Hepatocyte (in vitro differentiated cells): Measurements from ENCODE around the gene PRELID3B.

ENCODE experiments used
- EZH2phosphoT487 ChIP-seq: fragments of 200-600 bp; sonication (generic); IDR thresholded peaks from one replicate; pipeline ENCODE4 v1.6.1; 2018; ENCODE audit warnings: antibody characterized with exemption, mild to moderate bottlenecking, low read depth, moderate library complexity; ENCODE audit not compliant: unreplicated experiment, severe bottlenecking
- TF ChIP-seq, protein P1 (sequence below): fragments of 200-600 bp; sonication (generic); IDR thresholded peaks from 2 replicates; pipeline ENCODE4 v1.5.1; 2016; ENCODE audit warnings: antibody characterized with exemption, mild to moderate bottlenecking; ENCODE audit not compliant: poor library complexity

DNA sequence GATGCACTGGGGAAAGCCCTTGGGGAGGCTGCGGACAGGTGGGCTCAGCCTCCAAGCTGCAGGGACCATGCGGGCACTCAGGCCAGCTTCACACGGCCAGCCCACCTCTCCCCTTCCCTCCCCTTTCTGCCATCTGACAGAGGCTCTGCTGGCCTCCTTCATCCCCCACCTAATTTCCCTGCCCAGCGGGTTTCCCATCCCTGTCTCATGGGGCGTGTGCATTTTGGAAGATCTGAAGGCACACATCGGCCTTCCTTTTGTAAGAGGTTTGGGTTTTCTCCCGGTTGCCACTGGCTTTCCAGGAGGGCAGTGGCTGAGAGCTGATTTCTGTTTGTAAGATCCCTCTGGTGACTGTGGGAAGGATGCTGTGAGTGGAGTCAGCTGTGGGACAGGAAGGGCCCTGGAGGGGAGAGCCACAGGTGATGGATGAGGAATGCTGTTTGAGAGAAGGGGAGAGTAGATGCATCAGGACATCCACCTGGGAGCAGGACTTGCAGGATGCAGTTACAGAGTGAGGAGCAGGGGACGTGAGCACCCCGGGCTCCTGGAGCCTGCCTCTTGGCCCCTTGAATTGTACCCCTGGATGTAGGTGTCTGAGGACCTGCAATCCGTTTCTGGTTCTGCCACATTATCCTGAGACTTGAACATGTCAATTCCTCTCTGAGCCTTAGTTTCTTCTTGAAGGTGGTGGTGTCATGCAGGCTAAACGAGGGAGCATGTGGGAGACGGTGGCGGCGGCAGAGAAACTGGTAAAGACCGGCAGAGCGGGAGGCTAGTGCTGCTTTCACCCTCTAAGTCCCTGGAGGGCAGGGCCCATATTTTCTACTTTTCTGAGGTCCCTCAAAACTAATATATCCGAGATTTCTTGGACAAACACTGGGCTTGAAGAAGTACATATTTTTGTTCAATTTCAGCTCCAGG lies 29.3 kb downstream of the PRELID3B start:
- no peak for TF ChIP-seq EZH2phosphoT487
- TF ChIP-seq, protein P1, sequence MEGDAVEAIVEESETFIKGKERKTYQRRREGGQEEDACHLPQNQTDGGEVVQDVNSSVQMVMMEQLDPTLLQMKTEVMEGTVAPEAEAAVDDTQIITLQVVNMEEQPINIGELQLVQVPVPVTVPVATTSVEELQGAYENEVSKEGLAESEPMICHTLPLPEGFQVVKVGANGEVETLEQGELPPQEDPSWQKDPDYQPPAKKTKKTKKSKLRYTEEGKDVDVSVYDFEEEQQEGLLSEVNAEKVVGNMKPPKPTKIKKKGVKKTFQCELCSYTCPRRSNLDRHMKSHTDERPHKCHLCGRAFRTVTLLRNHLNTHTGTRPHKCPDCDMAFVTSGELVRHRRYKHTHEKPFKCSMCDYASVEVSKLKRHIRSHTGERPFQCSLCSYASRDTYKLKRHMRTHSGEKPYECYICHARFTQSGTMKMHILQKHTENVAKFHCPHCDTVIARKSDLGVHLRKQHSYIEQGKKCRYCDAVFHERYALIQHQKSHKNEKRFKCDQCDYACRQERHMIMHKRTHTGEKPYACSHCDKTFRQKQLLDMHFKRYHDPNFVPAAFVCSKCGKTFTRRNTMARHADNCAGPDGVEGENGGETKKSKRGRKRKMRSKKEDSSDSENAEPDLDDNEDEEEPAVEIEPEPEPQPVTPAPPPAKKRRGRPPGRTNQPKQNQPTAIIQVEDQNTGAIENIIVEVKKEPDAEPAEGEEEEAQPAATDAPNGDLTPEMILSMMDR = no peak
